HG02763 (cell line): ENCODE results near the gene SOX30.

Source experiments
- ATAC-seq: cut with Tn5 transposase; IDR thresholded peaks from one replicate; pipeline ENCODE4 v1.9.1; 2021; ENCODE audit warnings: mild to moderate bottlenecking, moderate library complexity; ENCODE audit not compliant: unreplicated experiment

SOX30 gene

GRCh38 chr5:157665467-157666070 lies 13.3 kb upstream of the SOX30 start:
- ATAC-seq: no peak

GRCh38 chr5:157659868-157660660 lies 7.8 kb upstream of the SOX30 start:
- no peak for ATAC-seq

GRCh38 chr5:157658893-157659292 lies 6.7 kb upstream of the SOX30 start:
- ATAC-seq: no peak

GRCh38 chr5:157657516-157657915 lies 5.3 kb upstream of the SOX30 start:
- ATAC-seq: no peak

GRCh38 chr5:157651623-157652376 lies 438 bp downstream of the SOX30 start:
- no peak for ATAC-seq

GRCh38 chr5:157650991-157651611 lies 1.1 kb downstream of the SOX30 start:
- ATAC-seq: no peak

- no peak for ATAC-seq
These were observed 3.1 kb downstream of the SOX30 start for GRCh38 chr5:157649101-157649500.

GRCh38 chr5:157648275-157648990 lies 3.8 kb downstream of the SOX30 start:
- no peak for ATAC-seq

- ATAC-seq: no peak
These were observed 11.7 kb downstream of the SOX30 start for GRCh38 chr5:157640406-157641066.

GRCh38 chr5:157630341-157630740 lies 21.9 kb downstream of the SOX30 start:
- ATAC-seq: no peak

- ATAC-seq: no peak
These were observed 25.4 kb downstream of the SOX30 start for GRCh38 chr5:157626831-157627230.

GRCh38 chr5:157624144-157624543 lies 28.1 kb downstream of the SOX30 start:
- ATAC-seq: no peak

- no peak for ATAC-seq
These were observed 31.5 kb downstream of the SOX30 start for GRCh38 chr5:157620776-157621175.

- ATAC-seq: no peak
These were observed 34.0 kb downstream of the SOX30 start for GRCh38 chr5:157618191-157618765.

GRCh38 chr5:157616785-157617184 lies 35.5 kb downstream of the SOX30 start:
- no peak for ATAC-seq

- no peak for ATAC-seq
These were observed 38.6 kb downstream of the SOX30 start for GRCh38 chr5:157613385-157614245.

GRCh38 chr5:157612581-157612980 lies 39.7 kb downstream of the SOX30 start:
- ATAC-seq: no peak

GRCh38 chr5:157611571-157612476 lies 40.4 kb downstream of the SOX30 start:
- ATAC-seq: peak; percentile 66
